ENCODE results near the gene MKS1.

The MKS1 gene

GRCh38 chr17:58195518-58196123, 23.4 kb downstream of the MKS1 start:
- no peak for TF ChIP-seq CTCF (IDR thresholded peaks at IDR 0.05; ENCODE audit: low read depth, low read length)
- no peak for DNase-seq (ENCODE audit: low read depth in 2 of 2)
- H3K4me3 ChIP-seq (replicated peaks in 1 of 2; ENCODE audit: low read depth in 2 of 2, low read length in 2 of 2): no peak overlapping the region

- no peak for TF ChIP-seq CTCF (IDR thresholded peaks at IDR 0.05; ENCODE audit: low read depth, low read length)
- no peak overlapping the region for H3K4me3 ChIP-seq (replicated peaks in 1 of 2; ENCODE audit: low read depth in 2 of 2, low read length in 2 of 2)
- DNase-seq (ENCODE audit: low read depth in 2 of 2): no peak
Observed at GRCh38 chr17:58193641-58194255, 25.3 kb downstream of the MKS1 start.

GRCh38 chr17:58192612-58193011, 26.4 kb downstream of the MKS1 start, which contains the start of gene EPX:
TSS of gene EPX (plus strand) at chr17:58192726. CDS start at chr17:58192847, 121 bp downstream.
- no peak for TF ChIP-seq CTCF (IDR thresholded peaks at IDR 0.05; ENCODE audit: low read depth, low read length)
- no peak for DNase-seq (ENCODE audit: low read depth in 2 of 2)

GRCh38 chr17:58191241-58191896, 27.7 kb downstream of the MKS1 start:
- DNase-seq (ENCODE audit: low read depth in 2 of 2): no peak
- no peak overlapping the region for H3K4me3 ChIP-seq (replicated peaks in 1 of 2; ENCODE audit: low read depth in 2 of 2, low read length in 2 of 2)
- no peak for TF ChIP-seq CTCF (IDR thresholded peaks at IDR 0.05; ENCODE audit: low read depth, low read length)

More at GRCh38 chr17:58192612-58193011, 26.4 kb downstream of the MKS1 start, which contains the start of gene EPX:
- H3K4me3 ChIP-seq (replicated peaks in 1 of 2; ENCODE audit: low read depth in 2 of 2, low read length in 2 of 2): no peak within 1 kb of the TSS

GRCh38 chr17:58189436-58190146, 29.5 kb downstream of the MKS1 start:
- H3K4me3 ChIP-seq (replicated peaks in 1 of 2; ENCODE audit: low read depth in 2 of 2, low read length in 2 of 2): no peak overlapping the region
- DNase-seq (ENCODE audit: low read depth in 2 of 2): peak; percentile 83 to 93
- no peak for TF ChIP-seq CTCF (IDR thresholded peaks at IDR 0.05; ENCODE audit: low read depth, low read length)

- no peak for TF ChIP-seq CTCF (IDR thresholded peaks at IDR 0.05; ENCODE audit: low read depth, low read length)
- DNase-seq (ENCODE audit: low read depth in 2 of 2): no peak
- H3K4me3 ChIP-seq (replicated peaks in 1 of 2; ENCODE audit: low read depth in 2 of 2, low read length in 2 of 2): no peak overlapping the region
Observed at GRCh38 chr17:58187675-58188074, 31.4 kb downstream of the MKS1 start.

Data from cardiac fibroblast (primary cell).